Stimulated activated CD8-positive, alpha-beta memory T cell treated with anti-CD3 and anti-CD28 coated beads, Interleukin-4, amount 100 ng/mL, for 24 hours (primary cell): ENCODE results near the gene AXIN2.

ENCODE experiments used
- DNase-seq: peaks from one replicate; pipeline ENCODE4 v3.0.0-alpha.2; 2020; ENCODE audit warnings: low read depth

AXIN2 gene, protein sequence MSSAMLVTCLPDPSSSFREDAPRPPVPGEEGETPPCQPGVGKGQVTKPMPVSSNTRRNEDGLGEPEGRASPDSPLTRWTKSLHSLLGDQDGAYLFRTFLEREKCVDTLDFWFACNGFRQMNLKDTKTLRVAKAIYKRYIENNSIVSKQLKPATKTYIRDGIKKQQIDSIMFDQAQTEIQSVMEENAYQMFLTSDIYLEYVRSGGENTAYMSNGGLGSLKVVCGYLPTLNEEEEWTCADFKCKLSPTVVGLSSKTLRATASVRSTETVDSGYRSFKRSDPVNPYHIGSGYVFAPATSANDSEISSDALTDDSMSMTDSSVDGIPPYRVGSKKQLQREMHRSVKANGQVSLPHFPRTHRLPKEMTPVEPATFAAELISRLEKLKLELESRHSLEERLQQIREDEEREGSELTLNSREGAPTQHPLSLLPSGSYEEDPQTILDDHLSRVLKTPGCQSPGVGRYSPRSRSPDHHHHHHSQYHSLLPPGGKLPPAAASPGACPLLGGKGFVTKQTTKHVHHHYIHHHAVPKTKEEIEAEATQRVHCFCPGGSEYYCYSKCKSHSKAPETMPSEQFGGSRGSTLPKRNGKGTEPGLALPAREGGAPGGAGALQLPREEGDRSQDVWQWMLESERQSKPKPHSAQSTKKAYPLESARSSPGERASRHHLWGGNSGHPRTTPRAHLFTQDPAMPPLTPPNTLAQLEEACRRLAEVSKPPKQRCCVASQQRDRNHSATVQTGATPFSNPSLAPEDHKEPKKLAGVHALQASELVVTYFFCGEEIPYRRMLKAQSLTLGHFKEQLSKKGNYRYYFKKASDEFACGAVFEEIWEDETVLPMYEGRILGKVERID

DNA sequence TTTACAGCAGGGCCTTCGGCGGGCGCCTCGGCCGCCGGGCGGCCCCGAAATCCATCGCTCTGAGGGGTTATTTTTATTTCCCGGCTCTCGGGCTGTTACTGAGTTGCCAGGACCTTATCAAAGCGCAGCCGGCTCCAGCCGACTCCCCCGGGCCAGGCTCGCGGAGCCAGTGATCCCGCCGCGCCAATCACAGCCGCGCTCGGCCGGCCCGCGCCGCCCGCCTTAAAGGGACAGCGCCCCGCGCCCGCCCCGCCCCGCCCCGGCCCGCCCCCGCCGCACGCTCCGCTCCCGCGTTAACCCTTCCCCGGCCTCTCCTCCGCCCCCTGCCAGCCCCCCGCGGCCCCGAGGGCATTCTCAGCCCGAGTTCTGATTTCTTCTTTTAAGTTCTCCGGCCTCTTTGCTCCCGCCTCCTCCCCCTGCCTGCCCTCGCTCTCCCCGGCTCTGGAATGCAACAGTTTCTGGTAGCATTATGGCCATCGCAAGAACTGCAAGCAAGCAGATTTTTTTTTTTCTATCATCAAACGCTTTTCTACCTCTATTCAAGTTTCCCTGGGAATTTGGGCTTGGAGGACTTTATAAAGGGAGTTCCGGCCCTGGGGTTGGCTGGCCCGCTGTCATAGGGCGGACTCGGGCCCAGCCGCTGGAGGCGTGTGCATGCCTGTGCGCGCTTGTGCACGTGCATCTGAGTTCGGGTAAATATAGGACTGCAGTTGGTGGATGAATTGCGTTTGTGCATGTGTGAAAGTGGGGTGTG lies at the start of gene AXIN2:
Gene AXIN2, minus strand, starts transcription at position 197 of the 754 bp plus-strand sequence. CDS start 3,028 bp downstream, outside the sequence.
- peak; percentile 79 for DNase-seq

DNA sequence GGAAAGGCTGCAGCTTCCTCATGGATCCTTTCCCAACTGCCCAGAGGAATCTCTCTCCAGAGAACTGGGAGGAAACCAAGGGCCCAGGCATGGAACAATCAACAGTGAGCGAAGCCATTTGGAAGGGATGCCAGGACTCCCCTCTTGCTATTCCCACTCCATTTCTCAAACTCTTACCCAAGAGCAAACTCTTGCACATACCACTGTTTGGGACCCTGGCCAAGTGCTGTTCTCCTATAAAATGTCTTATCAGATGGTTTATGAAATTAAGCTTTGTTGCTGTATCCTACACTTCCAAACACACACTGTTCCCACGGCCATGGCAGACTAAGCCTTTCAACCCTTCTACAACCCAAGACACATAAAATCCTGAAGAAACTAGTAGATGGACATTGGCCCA lies 48.3 kb upstream of the AXIN2 start:
- no peak for DNase-seq

DNA sequence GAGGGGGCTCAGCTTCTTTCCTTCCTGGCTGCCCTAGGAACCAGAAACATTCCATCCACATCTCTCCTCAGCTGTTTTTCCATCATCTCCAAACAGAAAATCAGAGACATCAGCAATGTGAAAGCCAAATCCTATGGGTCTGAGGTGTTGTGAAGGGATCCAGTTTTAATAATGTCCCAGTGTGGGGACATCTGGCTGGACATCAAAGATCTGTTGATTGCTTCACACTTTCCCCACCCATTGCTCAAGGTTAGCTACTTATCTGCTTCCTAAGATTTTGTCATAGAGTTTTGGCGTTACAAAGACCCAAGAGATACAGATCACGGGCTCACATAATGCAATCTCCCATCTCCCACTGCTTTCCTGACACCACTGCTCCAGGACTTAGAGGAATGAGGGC lies 47.8 kb upstream of the AXIN2 start:
- DNase-seq, result no peak

DNA sequence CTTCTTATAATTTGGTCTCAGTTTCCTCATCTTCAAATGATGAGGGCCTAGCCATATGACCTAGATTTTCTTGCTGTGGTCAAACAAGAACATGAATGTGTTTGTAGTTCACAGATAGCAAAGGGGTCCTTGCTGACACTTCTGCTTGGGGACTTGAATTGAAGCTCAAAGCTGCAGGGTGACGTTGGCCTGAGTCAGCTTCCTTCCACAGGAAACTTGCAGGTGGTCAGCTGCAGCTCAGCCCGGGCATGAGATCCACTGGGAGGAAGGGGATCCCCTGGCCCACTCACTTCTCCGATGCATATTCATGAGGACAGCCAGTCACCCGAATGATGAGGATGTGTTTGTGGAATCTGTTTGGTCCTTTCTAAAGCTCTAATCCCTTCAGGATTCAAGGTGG lies 42.6 kb upstream of the AXIN2 start:
- no peak for DNase-seq

DNA sequence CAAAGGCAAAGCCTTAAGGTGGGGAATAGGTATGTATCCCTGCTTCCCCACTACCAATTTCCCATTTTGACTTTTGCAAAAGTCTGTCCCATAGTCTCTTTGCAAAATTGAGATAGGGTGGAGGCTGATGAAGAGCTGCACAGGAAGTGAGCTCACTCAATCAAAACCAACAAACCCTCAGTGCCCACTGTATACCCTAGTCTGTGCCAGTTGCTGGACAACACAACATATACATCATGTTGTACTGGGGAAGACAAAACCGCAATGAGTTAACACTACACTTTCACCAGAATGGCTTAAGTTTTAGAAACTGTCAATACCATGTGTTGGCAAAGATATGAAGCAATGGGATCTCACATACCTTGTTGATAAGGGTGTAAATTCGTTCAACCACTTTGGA lies 40.4 kb upstream of the AXIN2 start:
- no peak for DNase-seq

DNA sequence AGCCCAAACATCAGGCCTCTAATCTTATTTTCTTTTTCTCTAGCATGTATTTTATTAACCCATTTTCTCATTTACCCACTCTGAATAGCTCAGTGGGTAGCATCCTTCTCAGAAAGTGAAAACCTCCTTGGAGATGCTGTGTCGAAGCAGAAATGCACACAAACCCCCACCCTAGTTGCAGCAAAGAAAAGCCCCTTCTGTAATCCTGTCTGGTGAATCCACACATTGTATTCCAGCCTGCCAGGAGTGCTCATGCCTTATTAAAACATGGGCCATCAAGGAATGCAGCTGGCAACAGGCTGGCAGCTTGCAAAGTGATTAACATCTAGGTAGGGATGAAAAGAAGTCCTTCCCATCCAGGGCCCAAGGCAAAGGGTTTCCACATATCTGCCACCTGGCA lies 39.7 kb upstream of the AXIN2 start:
- no peak for DNase-seq

DNA sequence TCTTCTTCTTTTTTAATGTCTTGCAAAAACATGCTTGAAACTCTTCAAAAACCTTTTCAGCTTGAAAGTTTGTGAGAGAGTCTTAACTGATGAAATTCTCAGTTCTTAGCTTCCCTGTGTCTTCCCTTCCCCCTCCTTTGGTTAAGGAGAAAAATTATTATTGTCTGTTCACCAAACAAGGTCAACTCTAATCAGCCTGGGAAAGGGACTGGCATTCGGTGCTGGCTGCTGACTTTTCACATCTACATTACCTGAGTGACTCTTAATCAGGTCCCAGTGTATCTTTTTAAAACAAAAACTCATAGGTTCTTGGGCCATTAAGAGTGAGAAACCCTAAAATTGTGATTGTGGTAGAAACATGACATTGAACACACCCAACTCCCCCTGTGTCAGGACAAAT lies 39.1 kb upstream of the AXIN2 start:
- no peak for DNase-seq

DNA sequence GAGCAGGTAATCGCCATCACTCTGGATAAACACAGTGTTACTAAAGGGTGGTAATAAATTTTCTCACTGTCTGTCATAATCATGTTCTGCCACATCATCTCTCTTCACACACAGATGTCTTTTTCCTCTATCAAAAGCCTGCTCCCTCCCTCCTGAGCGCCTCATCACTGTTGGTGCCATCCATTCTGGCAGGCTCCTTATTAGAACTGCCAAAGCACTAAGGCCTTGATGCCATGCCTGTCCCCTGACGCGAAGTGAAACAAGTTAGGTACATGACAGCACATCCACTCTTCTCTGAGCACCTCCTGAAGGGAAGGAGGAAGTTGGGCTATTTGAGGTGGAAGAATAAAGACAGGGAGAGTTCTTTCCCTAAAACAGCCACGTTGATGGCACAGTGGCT lies 38.2 kb upstream of the AXIN2 start:
- DNase-seq, result no peak

DNA sequence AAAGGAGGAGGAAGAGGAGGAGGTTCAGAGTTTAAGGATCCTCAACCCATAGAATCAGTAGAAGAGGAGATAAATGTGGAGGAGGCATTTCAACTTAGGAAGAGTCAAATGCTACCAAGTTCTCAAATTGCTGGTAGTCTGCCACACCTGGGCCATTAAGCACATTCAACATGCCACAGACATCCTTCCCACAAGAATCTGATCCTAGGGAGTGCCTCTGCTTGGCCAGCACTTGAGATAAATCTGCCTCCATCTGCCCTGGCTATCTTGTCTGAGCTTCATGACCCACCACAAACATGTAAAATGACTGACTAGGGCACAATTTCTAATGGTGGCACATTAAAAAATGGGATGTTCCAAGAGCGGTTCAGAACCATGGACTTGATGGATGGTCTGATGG lies 37.3 kb upstream of the AXIN2 start:
- DNase-seq, result no peak

DNA sequence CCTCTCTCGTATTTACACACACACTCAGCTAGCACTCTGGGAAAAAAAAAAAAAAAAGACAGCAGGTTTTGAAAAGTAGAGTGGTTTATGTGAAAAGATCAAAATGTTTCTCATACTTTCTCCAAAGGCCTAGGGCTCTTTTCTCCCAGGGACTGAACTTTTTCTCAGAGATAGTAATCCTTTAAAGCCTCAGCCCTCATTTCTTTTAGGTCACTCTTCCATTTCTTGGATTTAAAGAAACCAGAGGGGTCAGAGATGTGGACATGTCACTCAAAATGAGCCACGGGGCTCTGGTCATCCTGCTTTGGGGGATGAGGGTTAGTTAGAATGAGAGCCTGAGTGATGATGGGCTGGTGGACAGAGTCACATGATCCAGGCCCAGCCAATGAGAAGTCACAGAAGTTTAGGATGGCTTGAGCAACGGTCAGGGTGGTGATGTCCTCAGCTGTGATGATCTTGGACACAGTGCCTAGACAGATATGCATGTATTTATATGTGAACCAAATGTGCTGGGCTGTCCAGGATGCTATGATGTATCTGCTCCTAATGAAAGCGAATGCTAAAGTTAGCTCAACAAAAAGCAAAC lies 33.7 kb upstream of the AXIN2 start:
- no peak for DNase-seq

DNA sequence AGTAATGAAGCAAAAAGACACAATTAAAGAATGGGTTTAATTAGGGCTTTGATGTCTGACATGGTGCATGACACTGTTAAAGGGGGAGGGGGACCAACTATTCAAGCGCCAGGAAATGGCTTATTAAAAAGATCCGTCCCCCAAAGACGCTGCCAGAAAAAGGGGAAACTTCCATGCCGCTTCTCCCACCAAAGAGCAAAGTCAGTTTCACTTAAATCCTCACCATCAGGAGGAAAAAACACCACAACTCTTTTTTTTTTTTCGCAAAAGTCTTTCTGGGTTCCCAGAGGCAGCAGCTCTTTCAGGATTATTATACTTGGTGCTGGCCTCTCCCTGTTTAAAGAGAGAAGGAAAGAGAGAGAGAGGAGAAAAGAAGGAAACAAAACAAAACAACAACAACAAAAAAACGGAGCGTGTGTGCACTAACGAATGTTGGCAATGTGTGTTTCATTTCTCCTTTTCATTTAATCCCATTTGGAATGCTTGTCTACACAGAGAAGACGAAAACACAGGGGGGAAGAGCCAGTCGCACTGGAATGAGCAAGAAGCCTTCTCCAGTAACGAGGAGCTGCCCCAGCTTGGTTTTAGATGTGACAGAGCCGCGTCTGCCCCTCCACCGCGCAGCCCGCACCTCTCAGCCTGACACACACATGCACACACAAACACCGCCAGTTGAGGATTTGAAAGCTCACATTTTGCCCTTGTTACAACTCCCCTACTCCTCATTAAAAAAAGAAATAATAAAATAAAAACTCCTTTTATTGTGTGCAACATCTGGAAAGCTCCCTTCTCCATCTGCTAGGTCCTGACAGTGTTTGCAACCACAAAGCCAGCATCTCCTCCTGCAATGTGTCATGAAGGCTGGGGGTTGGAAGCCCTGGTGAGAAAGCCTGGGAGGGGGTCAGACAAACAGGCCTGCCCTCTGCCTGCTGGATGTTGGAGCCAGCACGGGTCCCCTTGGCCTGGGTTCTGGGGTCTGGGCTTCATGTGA lies 32.7 kb upstream of the AXIN2 start:
- DNase-seq, result no peak

DNA sequence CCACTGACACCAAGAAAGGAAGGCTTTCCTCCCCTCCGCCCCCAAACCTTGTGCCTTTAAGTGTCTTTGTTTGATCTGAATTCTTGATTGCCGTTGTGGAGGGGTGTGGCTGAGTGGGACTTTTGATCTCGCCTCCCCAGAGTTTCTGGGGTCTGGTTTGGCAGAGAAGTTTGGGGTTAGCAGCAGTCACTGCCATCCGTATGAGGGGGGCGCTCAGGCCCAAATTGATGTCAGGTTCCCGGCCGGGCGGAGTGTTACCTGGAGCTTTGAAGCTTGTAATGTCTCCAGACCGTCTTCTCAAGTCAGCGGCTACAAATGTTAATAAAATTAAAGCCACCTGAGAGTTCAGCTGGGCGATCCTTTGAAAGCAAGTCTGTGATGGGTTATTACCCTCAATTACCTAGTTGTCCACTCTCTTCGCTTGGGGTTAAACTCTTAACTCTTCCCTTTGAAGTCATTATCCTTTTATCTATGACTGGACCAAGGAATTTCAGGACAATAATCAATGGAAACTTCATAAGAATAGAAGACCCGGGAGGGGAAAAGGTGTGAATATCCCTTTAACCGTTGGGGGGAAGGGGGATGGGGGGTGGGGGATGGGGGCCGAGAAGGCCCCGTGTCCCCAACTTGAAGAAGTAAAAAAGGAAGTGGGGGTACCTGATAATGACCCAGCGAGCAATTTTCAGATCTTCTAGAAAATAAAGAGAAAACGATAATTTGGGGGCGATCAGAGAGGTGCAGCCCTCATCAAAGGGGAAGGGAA lies 31.8 kb upstream of the AXIN2 start:
- DNase-seq, result no peak

DNA sequence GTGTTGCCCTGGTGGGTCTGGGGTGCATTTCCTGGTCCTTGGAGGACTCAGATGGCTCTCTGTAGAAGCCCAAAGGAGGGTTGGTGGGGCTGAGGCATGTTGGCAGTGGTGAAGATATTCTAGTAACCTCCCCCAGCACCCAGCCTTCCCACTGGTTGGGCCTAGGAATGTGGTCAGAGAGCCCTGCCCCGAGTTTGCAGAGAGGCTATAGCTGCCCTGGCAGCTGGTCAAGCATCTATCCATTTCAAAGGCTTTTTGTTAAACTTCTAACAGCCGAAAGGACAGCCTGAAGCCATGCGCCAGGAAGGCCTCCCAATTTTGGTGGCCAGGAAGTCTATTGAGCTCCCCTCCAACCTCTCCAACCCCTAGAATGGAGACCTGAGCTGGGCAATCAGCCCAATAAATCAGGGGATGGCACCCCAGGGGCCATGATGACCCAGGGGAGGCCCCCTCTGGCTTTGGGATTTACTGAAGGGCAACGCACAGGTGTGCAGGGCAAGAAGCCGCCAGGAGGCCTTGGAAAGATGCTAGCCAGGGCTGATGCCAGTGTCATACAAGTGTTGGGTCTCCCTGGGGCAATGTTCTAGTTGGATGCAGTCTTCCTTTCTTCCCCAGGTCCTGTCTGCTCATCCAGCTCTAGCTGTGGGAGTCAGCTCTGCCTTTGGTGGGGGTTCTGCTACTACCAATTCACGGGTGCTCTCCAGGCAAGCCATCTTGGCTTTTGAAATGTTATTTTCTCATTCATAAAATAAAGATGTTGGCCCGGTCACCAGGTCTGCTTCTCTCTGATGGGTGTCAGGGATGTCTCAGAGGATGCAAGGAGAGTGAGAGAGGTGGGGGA lies 30.9 kb upstream of the AXIN2 start:
- DNase-seq, result no peak

DNA sequence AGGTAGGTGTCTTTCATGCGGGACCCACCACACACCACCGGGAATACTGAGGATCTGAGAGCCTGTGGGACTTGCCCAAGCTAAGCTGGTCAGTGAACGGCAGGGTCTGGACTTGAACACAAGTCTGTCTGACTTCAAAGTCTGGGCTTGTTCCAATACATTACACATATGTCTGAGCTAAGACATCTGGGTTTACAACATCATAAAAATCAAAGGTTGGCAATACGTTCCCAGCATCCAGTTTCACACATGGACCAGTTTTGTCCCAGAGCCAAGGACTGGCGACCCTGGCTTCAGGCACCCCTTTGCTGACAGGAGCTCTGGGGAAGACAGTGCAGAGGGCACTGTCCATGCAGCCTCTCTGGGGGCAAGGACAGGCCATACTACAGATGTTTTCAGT lies 27.9 kb upstream of the AXIN2 start:
- DNase-seq, result no peak

DNA sequence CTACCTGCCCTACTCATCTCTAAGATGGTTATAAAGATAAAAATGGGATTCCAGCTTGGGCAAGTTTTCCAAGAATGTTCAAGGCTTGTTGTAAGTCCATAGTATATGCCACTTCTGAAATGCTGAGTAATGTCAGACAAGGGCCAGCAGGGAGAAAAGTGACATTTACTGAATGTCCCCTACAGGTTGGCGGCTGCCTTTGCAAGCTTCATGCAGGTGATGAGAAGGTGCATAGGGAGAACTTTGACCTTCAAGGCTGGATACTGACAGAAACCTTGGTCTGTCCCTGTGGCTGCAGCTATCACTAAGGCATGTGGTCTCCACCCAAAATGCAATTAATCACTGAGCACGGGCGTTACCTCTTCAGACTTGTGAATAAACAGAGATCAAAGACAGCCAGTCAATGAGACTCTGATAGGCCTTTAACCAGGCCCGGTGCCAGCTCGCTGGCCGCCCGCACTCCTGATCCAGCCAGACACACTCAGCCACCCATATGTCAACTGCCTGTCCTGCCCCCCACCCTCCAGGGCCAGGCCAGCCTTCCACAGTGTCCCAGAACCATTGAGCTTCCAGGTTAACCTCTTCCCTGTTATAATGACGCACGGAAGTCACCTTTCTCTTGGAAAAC lies 26.8 kb upstream of the AXIN2 start:
- no peak for DNase-seq

DNA sequence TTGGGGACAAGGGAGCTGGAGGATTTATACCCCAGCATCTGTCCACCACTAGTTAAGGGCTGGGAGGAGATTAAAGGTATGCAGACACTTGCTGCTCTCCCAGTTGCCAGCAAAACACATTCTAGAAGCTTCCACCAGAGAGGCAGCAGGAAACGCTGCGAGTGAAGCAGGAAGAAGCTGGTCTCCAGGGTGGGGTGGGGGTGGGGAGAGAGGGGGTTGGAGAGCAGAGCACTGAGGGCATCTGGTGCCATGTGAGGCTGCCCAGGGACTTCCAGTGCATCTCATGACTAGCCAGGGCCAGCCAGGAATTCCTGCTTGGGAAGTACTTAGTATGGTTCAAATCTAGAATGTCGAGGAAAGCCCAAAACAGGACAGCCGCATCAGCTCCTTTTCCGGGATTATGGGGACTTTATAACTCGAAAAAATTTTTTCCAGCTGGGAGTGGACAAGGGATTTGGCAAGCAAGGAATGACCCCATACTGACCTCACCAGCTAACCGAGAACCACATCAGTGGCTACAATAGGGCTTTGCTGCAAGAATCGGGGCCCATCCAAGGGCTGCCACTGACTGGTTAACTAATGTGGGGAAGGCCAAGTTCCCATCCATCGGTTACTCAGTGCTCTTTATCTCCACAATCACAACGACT lies 26.2 kb upstream of the AXIN2 start:
- no peak for DNase-seq

DNA sequence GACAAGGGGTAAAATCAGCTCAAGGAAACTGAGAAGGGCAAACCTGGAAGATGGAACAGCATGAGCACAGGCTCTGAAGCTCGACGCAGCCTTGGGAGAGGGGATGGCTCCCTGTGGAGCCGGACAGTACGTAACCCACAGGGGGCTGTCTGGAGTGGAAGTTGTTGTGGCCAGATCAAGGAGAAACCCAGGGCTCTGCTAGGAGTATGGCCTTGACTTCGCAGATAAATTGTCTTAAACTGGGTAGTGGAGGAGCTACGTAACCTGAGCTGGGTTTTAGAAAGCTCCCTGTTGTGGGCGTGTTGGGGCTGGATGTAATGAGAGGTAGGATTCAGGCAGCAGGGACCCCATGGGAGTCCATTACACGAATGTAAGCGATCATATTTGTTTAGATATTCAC lies 25.5 kb upstream of the AXIN2 start:
- no peak for DNase-seq
